ENCODE results near the gene UTS2R. TPM values are rescaled to one million over a fixed set of nuclear protein-coding genes. Genes with fewer than 3 reads are reported as not detected.
"Not testable (repeated sequence)": the region's sequence is repeated elsewhere in the genome, so short reads cannot be mapped to it uniquely, and the experiment has no call there.

The UTS2R gene
- total RNA-seq, 4 donors from 2014 or later, result not detected

- Histone ChIP-seq H3K27ac (replicated peaks in 1 of 4) (peak overlapping the region in 1 of 4 donors; percentile 24), H3K4me3 (no peak overlapping the region), H3K36me3 (no peaks in the 10 kb centered on the region), H3K9me3 (no peaks in the 10 kb centered on the region), H3K27me3 (peaks cover 0 to 39% (median 5%) of the 10 kb centered on the region in 4 donors), H3K4me1 (peaks cover 3 to 23% (median 19%) of the 10 kb centered on the region in 4 donors)
- no peak for DNase-seq (ENCODE audit: extremely low spot score)
- 76% methylated on average over 11 of the region's 11 CpGs for WGBS
- intact Hi-C loops (cut with DNase I), result no loop called here
- peak in 1 of 2 donors; percentile 14 for TF ChIP-seq POLR2AphosphoS5 (IDR thresholded peaks at IDR 0.05)
- TF ChIP-seq EP300 (IDR thresholded peaks at IDR 0.05), result no peak
- no peak for TF ChIP-seq CTCF (IDR thresholded peaks at IDR 0.05)
- no peak for TF ChIP-seq POLR2A (IDR thresholded peaks at IDR 0.05; ENCODE audit: low read depth)
Observed at GRCh38 chr17:82355770-82356427, 15.7 kb upstream of the UTS2R start.

- Histone ChIP-seq H3K36me3 (no peaks in the 10 kb centered on the region), H3K27ac (replicated peaks in 1 of 4) (no peak overlapping the region), H3K4me3 (no peak overlapping the region), H3K9me3 (no peaks in the 10 kb centered on the region), H3K4me1 (peaks cover 2 to 18% (median 16%) of the 10 kb centered on the region in 4 donors), H3K27me3 (peaks cover 0 to 39% (median 5%) of the 10 kb centered on the region in 4 donors)
- intact Hi-C loops (cut with DNase I), result no loop called here
- 51% methylated on average over 8 of the region's 20 CpGs for WGBS
- TF ChIP-seq POLR2AphosphoS5 (IDR thresholded peaks at IDR 0.05) (no peak), EP300 (IDR thresholded peaks at IDR 0.05) (no peak), CTCF (IDR thresholded peaks at IDR 0.05) (no peak), POLR2A (IDR thresholded peaks at IDR 0.05; ENCODE audit: low read depth) (no peak)
- DNase-seq (ENCODE audit: extremely low spot score), result no peak
Observed at GRCh38 chr17:82356845-82357355, 14.7 kb upstream of the UTS2R start.

- peaks cover 0 to 14% (median 12%) of the 10 kb centered on the region in 4 donors for H3K4me1 ChIP-seq
- intact Hi-C loops (cut with DNase I), result no loop called here
- peaks cover 0 to 35% (median 5%) of the 10 kb centered on the region in 4 donors for H3K27me3 ChIP-seq
- no peak overlapping the region for H3K4me3 ChIP-seq
- TF ChIP-seq EP300 (IDR thresholded peaks at IDR 0.05) (no peak), CTCF (IDR thresholded peaks at IDR 0.05) (no peak), POLR2AphosphoS5 (IDR thresholded peaks at IDR 0.05) (no peak), POLR2A (IDR thresholded peaks at IDR 0.05; ENCODE audit: low read depth) (no peak)
- 63% methylated on average over 2 of the region's 2 CpGs for WGBS
- no peak overlapping the region for H3K27ac ChIP-seq (replicated peaks in 1 of 4)
- no peak for DNase-seq (ENCODE audit: extremely low spot score)
- H3K36me3 ChIP-seq, result no peaks in the 10 kb centered on the region
- H3K9me3 ChIP-seq, result no peaks in the 10 kb centered on the region
Observed at GRCh38 chr17:82357394-82357793, 14.2 kb upstream of the UTS2R start.

GRCh38 chr17:82358465-82359350 lies 12.9 kb upstream of the UTS2R start, which contains the start of gene TEX19:
Gene TEX19, plus strand, starts transcription at chr17:82359247. Its CDS starts 2,904 bp downstream, at chr17:82362151.
- H3K27me3 ChIP-seq, result peaks cover 0 to 35% (median 5%) of the 10 kb centered on the region in 4 donors
- no peaks in the 10 kb centered on the region for H3K36me3 ChIP-seq

GRCh38 chr17:82359451-82360074 lies 12.0 kb upstream of the UTS2R start:
- H3K36me3 ChIP-seq; H3K27ac ChIP-seq (replicated peaks in 1 of 4); DNase-seq (ENCODE audit: extremely low spot score); H3K9me3 ChIP-seq; H3K4me3 ChIP-seq; intact Hi-C loops (cut with DNase I): not testable (repeated sequence)
- WGBS, result 57% methylated on average over 1 of the region's 1 CpG
- peaks cover 0 to 14% (median 12%) of the 10 kb centered on the region in 4 donors for H3K4me1 ChIP-seq
- H3K27me3 ChIP-seq, result peaks cover 0 to 35% (median 5%) of the 10 kb centered on the region in 4 donors

More at GRCh38 chr17:82358465-82359350, 12.9 kb upstream of the UTS2R start, which contains the start of gene TEX19:
- 64% methylated on average over 19 of the region's 21 CpGs for WGBS
- Histone ChIP-seq H3K9me3 (no peaks in the 10 kb centered on the region), H3K4me3 (no peak within 1 kb of the TSS), H3K27ac (replicated peaks in 1 of 4) (no peak within 1 kb of the TSS), H3K4me1 (peaks cover 0 to 14% (median 12%) of the 10 kb centered on the region in 4 donors)
- TF ChIP-seq POLR2A (IDR thresholded peaks at IDR 0.05; ENCODE audit: low read depth) (no peak), CTCF (IDR thresholded peaks at IDR 0.05) (no peak), POLR2AphosphoS5 (IDR thresholded peaks at IDR 0.05) (no peak), EP300 (IDR thresholded peaks at IDR 0.05) (no peak)
- DNase-seq (ENCODE audit: extremely low spot score), result no peak
- intact Hi-C loops (cut with DNase I), result no loop called here

Data from esophagus muscularis mucosa (tissue), 4 donors.